A673 (cell line): ENCODE results near the gene PLCL1. TPM values are rescaled to one million over a fixed set of nuclear protein-coding genes. Genes with fewer than 3 reads are reported as not detected.

Experiments used
- BruUV-seq: library from RNA; stranded (reverse); fragments of 400-500 nt; replicated peaks from 2 replicates; lab custom pipeline; 2021; lab: Mats Ljungman, UMichigan
- CTCF ChIA-PET: fragments of 300-600 bp; sonication (Branson Sonifier 250); formaldehyde crosslinking; loops from one replicate; lab custom pipeline; 2022; ENCODE audit warnings: antibody characterized with exemption; lab: Charles Lee
- POLR2A ChIA-PET: fragments of 300-600 bp; sonication (Branson Sonifier 250); formaldehyde crosslinking; loops from one replicate; lab custom pipeline; 2022; ENCODE audit warnings: antibody characterized with exemption; ENCODE audit not compliant: low non-redundant PET; lab: Charles Lee
- DNase-seq: peaks from one replicate; pipeline ENCODE4 v3.0.0-alpha.2; 2015; ENCODE audit warnings: low spot score
- H3K27ac ChIP-seq: fragments of 200-600 bp; sonication (generic); 2 replicates; pipeline ENCODE4 v1.5.1; 2016; ENCODE audit warnings: mixed run types, low read depth, mild to moderate bottlenecking, mixed read lengths, antibody characterized with exemption, low read length; ENCODE audit not compliant: poor library complexity, severe bottlenecking
- H3K27me3 ChIP-seq: fragments of 200-600 bp; sonication (generic); replicated peaks from 2 replicates; pipeline ENCODE4 v1.6.1; 2017; ENCODE audit warnings: mixed run types, low read depth, mild to moderate bottlenecking, mixed read lengths, antibody characterized with exemption, low read length; ENCODE audit not compliant: insufficient read depth, poor library complexity
- H3K36me3 ChIP-seq: fragments of 200-600 bp; sonication (generic); 2 replicates; pipeline ENCODE4 v1.6.1; 2016; ENCODE audit warnings: mixed run types, mild to moderate bottlenecking, mixed read lengths, antibody characterized with exemption, low read length; ENCODE audit not compliant: insufficient read depth, poor library complexity, severe bottlenecking
- H3K4me1 ChIP-seq: fragments of 200-600 bp; sonication (generic); 2 replicates; pipeline ENCODE4 v1.6.1; 2017; ENCODE audit warnings: mixed run types, mild to moderate bottlenecking, mixed read lengths, antibody characterized with exemption, low read length; ENCODE audit not compliant: insufficient read depth, poor library complexity, severe bottlenecking
- H3K4me3 ChIP-seq: fragments of 200-600 bp; sonication (generic); 2 replicates; pipeline ENCODE4 v1.5.1; 2016; ENCODE audit warnings: low read depth, mixed run types, mild to moderate bottlenecking, mixed read lengths, low read length; ENCODE audit not compliant: poor library complexity, severe bottlenecking
- H3K9me3 ChIP-seq: fragments of 200-600 bp; sonication (generic); 2 replicates; pipeline ENCODE4 v1.6.1; 2016; ENCODE audit warnings: mixed run types, low read depth, mild to moderate bottlenecking, mixed read lengths, antibody characterized with exemption, low read length; ENCODE audit not compliant: poor library complexity, severe bottlenecking
- CTCF ChIP-seq: fragments of 300-800, 200-600 bp; sonication (generic); conservative IDR thresholded peaks from 2 replicates; pipeline ENCODE4 v1.5.1; 2017; ENCODE audit warnings: low read depth, mild to moderate bottlenecking, antibody characterized with exemption, low read length, moderate library complexity, mixed read lengths
- EZH2 ChIP-seq: fragments of 200-600 bp; sonication (generic); IDR thresholded peaks from 2 replicates; pipeline ENCODE4 v1.6.1; 2017; ENCODE audit warnings: borderline replicate concordance, low read depth, mild to moderate bottlenecking, mixed read lengths, antibody characterized with exemption, low read length; ENCODE audit not compliant: poor library complexity, severe bottlenecking
- intact Hi-C: fragments of 100-400 bp; cut with micrococcal nuclease; formaldehyde crosslinking; loops from one replicate; pipeline ENCODE4 v1.10.0; 2022; ENCODE audit not compliant: unreplicated experiment
- total RNA-seq: library from RNA; stranded (reverse); gene quantifications from 2 replicates; pipeline ENCODE4 v1.2.3, GENCODE V29; 2021

PLCL1 gene
- total RNA-seq, 1 experiment from 2014 or later, result not detected

GRCh38 chr2:197978971-197979370, 174.6 kb downstream of the PLCL1 start:
- no TSS peak for BruUV-seq
- Histone ChIP-seq H3K4me3 (no peak overlapping the region), H3K27ac (no peak overlapping the region), H3K27me3 (no peaks in the 10 kb centered on the region), H3K4me1 (no peaks in the 10 kb centered on the region), H3K9me3 (no peaks in the 10 kb centered on the region), H3K36me3 (no peaks in the 10 kb centered on the region)
- no peak for DNase-seq
- TF ChIP-seq CTCF, result no peak
- TF ChIP-seq EZH2, result no peak
- intact Hi-C loops, result no loop called here
- POLR2A ChIA-PET, result no interaction called here
- CTCF ChIA-PET, result no interaction called here

- Histone ChIP-seq H3K27ac (no peak overlapping the region), H3K36me3 (no peaks in the 10 kb centered on the region), H3K4me1 (no peaks in the 10 kb centered on the region), H3K27me3 (no peaks in the 10 kb centered on the region), H3K9me3 (no peaks in the 10 kb centered on the region), H3K4me3 (no peak overlapping the region)
- DNase-seq, result no peak
- CTCF ChIA-PET, result no interaction called here
- no TSS peak for BruUV-seq
- intact Hi-C loops, result no loop called here
- POLR2A ChIA-PET, result no interaction called here
- no peak for TF ChIP-seq EZH2
- no peak for TF ChIP-seq CTCF
These were observed 178.2 kb downstream of the PLCL1 start for GRCh38 chr2:197982565-197982964.

DNA sequence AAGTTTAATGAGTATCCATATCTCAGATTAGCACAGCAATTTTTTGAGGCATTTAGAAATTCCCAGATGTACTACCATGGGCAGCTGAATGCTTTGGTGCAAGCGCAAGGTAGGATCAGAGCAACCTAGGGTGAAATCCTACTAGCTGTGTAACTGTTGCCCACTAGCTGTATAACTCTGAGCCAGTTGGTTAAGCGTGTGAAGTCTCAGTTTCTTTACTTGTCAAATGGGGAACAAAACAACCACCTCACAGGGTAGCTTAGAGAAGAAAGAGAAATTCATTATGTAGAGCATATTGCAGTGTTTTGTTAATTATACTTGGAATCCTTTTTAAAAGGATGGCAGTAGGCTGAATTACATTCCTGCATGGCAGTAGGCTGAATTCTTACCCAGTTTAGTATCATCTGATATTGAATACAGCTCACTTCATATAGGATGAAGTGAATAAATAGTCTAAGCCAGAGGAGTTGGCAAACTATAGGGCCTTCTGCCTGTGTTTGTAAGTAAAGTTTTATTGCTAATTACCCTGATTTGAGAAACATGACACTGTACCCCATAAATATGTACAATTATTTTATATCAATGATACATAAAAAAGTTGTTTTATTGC, 180.7 kb downstream of the PLCL1 start:
- no TSS peak for BruUV-seq
- intact Hi-C loops, result no loop called here
- POLR2A ChIA-PET, result no interaction called here

More for the DNA sequence above, 180.7 kb downstream of the PLCL1 start:
- Histone ChIP-seq H3K36me3 (no peaks in the 10 kb centered on the region), H3K9me3 (no peaks in the 10 kb centered on the region), H3K4me1 (no peaks in the 10 kb centered on the region), H3K27me3 (no peaks in the 10 kb centered on the region), H3K27ac (no peak overlapping the region), H3K4me3 (no peak overlapping the region)
- CTCF ChIA-PET, result no interaction called here
- DNase-seq, result no peak
- no peak for TF ChIP-seq EZH2
- no peak for TF ChIP-seq CTCF
